Karpas-422 (cell line): ENCODE results near the gene CPED1. TPM values are rescaled to one million over a fixed set of nuclear protein-coding genes. Genes with fewer than 3 reads are reported as not detected.
"Not testable (repeated sequence)": the region's sequence is repeated elsewhere in the genome, so short reads cannot be mapped to it uniquely, and the experiment has no call there.

ENCODE experiments used
- DNase-seq: peaks from one replicate; pipeline ENCODE4 v3.0.0-alpha.2; 2015
- H2AFZ ChIP-seq: fragments of 200-600 bp; sonication (generic); 2 replicates; pipeline ENCODE4 v1.6.1; 2014; ENCODE audit warnings: antibody characterized with exemption, low read length, mixed read lengths
- H3K27ac ChIP-seq: fragments of 200-600 bp; sonication (generic); 2 replicates; pipeline ENCODE4 v1.5.1; 2014; ENCODE audit warnings: mild to moderate bottlenecking, low read length, moderate library complexity
- H3K27me3 ChIP-seq: fragments of 200-600 bp; sonication (generic); 2 replicates; pipeline ENCODE4 v1.6.1; 2014; ENCODE audit warnings: low read length, mixed read lengths
- H3K36me3 ChIP-seq: fragments of 200-600 bp; sonication (generic); 2 replicates; pipeline ENCODE4 v1.6.1; 2014; ENCODE audit warnings: low read length, mixed read lengths; ENCODE audit not compliant: insufficient read depth
- H3K4me1 ChIP-seq: fragments of 200-600 bp; sonication (generic); 2 replicates; pipeline ENCODE4 v1.6.1; 2014; ENCODE audit warnings: mild to moderate bottlenecking, low read length, mixed read lengths
- H3K4me2 ChIP-seq: fragments of 200-600 bp; sonication (generic); 2 replicates; pipeline ENCODE4 v1.6.1; 2014; ENCODE audit warnings: low read length, low read depth, mild to moderate bottlenecking; ENCODE audit not compliant: poor library complexity, severe bottlenecking
- H3K4me3 ChIP-seq: fragments of 200-600 bp; sonication (generic); 2 replicates; pipeline ENCODE4 v1.5.1; 2014; ENCODE audit warnings: mild to moderate bottlenecking, antibody characterized with exemption, low read length, mixed read lengths
- H3K79me2 ChIP-seq: fragments of 200-600 bp; sonication (generic); 2 replicates; pipeline ENCODE4 v1.6.1; 2014; ENCODE audit warnings: mild to moderate bottlenecking, low read length, mixed read lengths
- H3K9ac ChIP-seq: fragments of 200-600 bp; sonication (generic); 2 replicates; pipeline ENCODE4 v1.6.0; 2014; ENCODE audit warnings: low read length
- H3K9me2 ChIP-seq: fragments of 200-600 bp; sonication (generic), shearing (Covaris generic); replicated peaks from 2 replicates; pipeline ENCODE4 v1.6.0; 2014; ENCODE audit warnings: mild to moderate bottlenecking, low read length, moderate library complexity; ENCODE audit not compliant: insufficient read depth
- H3K9me3 ChIP-seq: fragments of 300-700, 200-600 bp; sonication (generic); 2 replicates; pipeline ENCODE4 v1.6.1; 2014; ENCODE audit warnings: low read length, mixed read lengths
- H4K20me1 ChIP-seq: fragments of 200-600 bp; sonication (generic); 2 replicates; pipeline ENCODE4 v1.6.1; 2014; ENCODE audit warnings: mild to moderate bottlenecking, antibody characterized with exemption, low read length, low read depth; ENCODE audit not compliant: insufficient read depth
- total RNA-seq: library from RNA; depleted of rRNA; stranded (reverse); fragments of >200 nt; shearing (Covaris generic); gene quantifications from 2 replicates; pipeline ENCODE4 v1.2.3, GENCODE V29; 2014; ENCODE audit warnings: low replicate concordance

CPED1 gene
- total RNA-seq, 1 experiment from 2014 or later = 0.04 TPM

DNA sequence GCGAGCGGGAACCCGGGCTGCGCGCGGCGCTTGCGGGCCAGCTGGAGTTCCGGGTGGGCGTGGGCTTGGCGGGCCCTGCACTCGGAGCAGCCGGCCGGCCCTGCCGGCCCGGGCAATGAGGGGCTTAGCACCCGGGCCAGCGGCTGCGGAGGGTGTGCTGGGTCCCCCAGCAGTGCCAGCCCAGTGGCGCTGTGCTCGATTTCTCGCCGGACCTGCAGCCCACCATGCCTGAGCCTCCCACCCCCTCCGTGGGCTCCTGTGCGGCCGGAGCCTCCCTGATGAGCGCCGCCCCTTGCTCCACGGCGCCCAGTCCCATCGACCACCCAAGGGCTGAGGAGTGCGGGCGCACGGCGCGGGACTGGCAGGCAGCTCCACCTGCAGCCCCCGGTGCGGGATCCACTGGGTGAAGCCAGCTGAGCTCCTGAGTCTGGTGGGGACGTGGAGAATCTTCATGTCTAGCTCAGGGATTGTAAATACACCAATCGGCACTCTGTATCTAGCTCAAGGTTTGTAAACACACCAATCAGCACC lies 71.5 kb downstream of the CPED1 start:
- H3K4me1 ChIP-seq, DNase-seq, H3K9me3 ChIP-seq, H3K27ac ChIP-seq, H3K27me3 ChIP-seq, H3K9me2 ChIP-seq, H3K4me3 ChIP-seq, H4K20me1 ChIP-seq, H3K36me3 ChIP-seq, H3K79me2 ChIP-seq, H2AFZ ChIP-seq, H3K4me2 ChIP-seq, H3K9ac ChIP-seq: not testable (repeated sequence)

GRCh38 chr7:121061677-121062582 lies 73.4 kb downstream of the CPED1 start:
- no peak overlapping the region for H3K9ac ChIP-seq
- DNase-seq = no peak
- no peaks in the 10 kb centered on the region for H3K4me1 ChIP-seq
- no peaks in the 10 kb centered on the region for H3K36me3 ChIP-seq
- H3K27ac ChIP-seq = no peak overlapping the region
- no peaks in the 10 kb centered on the region for H3K79me2 ChIP-seq
- H3K9me2 ChIP-seq = no peaks in the 10 kb centered on the region
- H3K4me2 ChIP-seq = no peak overlapping the region
- no peaks in the 10 kb centered on the region for H3K27me3 ChIP-seq
- H4K20me1 ChIP-seq = no peaks in the 10 kb centered on the region
- no peak overlapping the region for H3K4me3 ChIP-seq
- H2AFZ ChIP-seq = peak overlapping the region; percentile 50; the same call in 1 of the 2 replicates
- H3K9me3 ChIP-seq = no peaks in the 10 kb centered on the region

GRCh38 chr7:121062671-121063279 lies 74.3 kb downstream of the CPED1 start:
- no peak overlapping the region for H3K27ac ChIP-seq
- H3K79me2 ChIP-seq = no peaks in the 10 kb centered on the region
- no peaks in the 10 kb centered on the region for H3K36me3 ChIP-seq
- no peaks in the 10 kb centered on the region for H3K27me3 ChIP-seq
- H3K9me2 ChIP-seq = no peaks in the 10 kb centered on the region
- H2AFZ ChIP-seq = peak overlapping the region; percentile 50; the same call in 1 of the 2 replicates
- DNase-seq = no peak
- no peaks in the 10 kb centered on the region for H3K4me1 ChIP-seq
- no peak overlapping the region for H3K4me2 ChIP-seq
- H3K9ac ChIP-seq = no peak overlapping the region
- H3K9me3 ChIP-seq = no peaks in the 10 kb centered on the region
- no peak overlapping the region for H3K4me3 ChIP-seq
- no peaks in the 10 kb centered on the region for H4K20me1 ChIP-seq

GRCh38 chr7:121067717-121068116 lies 79.2 kb downstream of the CPED1 start:
- not testable (repeated sequence) for H4K20me1 ChIP-seq, H3K27ac ChIP-seq, H3K4me3 ChIP-seq, H3K79me2 ChIP-seq, DNase-seq, H3K9ac ChIP-seq, H3K9me2 ChIP-seq, H3K9me3 ChIP-seq, H2AFZ ChIP-seq, H3K4me1 ChIP-seq, H3K36me3 ChIP-seq, H3K4me2 ChIP-seq, H3K27me3 ChIP-seq

DNA sequence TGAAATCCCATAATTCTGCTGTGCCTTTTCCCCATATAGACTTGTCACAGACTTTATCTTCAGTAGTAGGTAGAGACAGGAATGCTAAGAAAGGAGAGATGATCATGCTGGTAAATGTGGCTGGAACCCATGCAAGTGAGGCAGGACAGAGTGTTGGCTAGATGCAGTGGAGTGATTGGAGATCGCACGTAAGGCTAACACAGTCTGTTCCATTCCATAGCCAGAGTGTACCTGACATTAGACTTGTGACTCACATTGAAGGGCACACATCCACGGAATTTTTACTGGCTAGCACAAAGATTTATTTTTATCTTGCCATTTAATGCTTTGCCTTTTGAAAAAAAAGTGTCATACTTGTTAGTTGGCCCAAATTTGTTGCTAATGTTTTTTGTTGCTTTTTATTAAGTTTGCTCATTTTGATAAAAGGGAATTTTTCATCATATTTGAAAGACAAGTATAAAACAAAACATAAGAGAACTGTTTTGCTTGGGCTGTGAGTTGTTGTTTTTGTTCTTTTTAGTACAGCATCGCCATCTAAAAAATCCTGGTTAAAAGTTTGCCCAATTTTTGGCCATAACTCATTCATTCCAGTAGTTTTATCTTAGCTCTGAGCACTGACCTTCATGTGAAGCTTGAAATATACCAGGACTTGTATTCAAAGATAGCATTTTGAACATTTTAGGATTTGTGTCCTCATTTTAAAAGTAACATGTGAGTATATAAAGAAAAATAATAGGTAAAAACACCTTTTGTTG lies 81.0 kb downstream of the CPED1 start:
- no peak overlapping the region for H3K27ac ChIP-seq
- H3K9me2 ChIP-seq = no peaks in the 10 kb centered on the region
- H3K4me1 ChIP-seq = no peaks in the 10 kb centered on the region
- no peaks in the 10 kb centered on the region for H3K27me3 ChIP-seq
- H3K4me2 ChIP-seq = no peak overlapping the region
- no peaks in the 10 kb centered on the region for H4K20me1 ChIP-seq
- DNase-seq = no peak
- H3K9ac ChIP-seq = no peak overlapping the region
- H3K36me3 ChIP-seq = no peaks in the 10 kb centered on the region
- H3K9me3 ChIP-seq = no peaks in the 10 kb centered on the region
- H2AFZ ChIP-seq = no peak overlapping the region
- no peaks in the 10 kb centered on the region for H3K79me2 ChIP-seq
- H3K4me3 ChIP-seq = no peak overlapping the region

DNA sequence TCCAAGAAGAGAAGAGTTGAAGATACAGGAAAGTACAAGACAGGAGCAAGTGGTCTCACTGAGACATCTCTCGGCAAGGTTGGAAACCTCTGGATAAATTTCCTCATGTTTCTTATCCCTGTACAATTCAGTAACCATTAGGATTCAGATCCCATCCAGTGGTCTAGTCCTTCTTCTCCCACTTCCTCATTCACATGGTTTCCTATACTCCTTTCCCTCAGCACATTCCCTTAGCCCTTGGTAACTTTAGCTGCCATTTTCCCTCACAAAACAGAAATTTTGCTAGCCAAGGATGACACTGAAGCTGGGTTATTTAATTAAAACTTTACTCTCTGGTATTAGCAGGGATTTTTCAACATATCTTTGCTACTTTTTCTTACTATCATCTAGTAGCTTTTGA lies 82.6 kb downstream of the CPED1 start:
- no peak for DNase-seq
- Histone ChIP-seq H3K4me1 (no peaks in the 10 kb centered on the region), H2AFZ (no peak overlapping the region), H3K4me2 (no peak overlapping the region), H3K9ac (no peak overlapping the region), H3K27me3 (no peaks in the 10 kb centered on the region), H3K79me2 (no peaks in the 10 kb centered on the region), H4K20me1 (no peaks in the 10 kb centered on the region), H3K9me3 (no peaks in the 10 kb centered on the region), H3K27ac (no peak overlapping the region), H3K4me3 (no peak overlapping the region), H3K9me2 (no peaks in the 10 kb centered on the region), H3K36me3 (no peaks in the 10 kb centered on the region)

DNA sequence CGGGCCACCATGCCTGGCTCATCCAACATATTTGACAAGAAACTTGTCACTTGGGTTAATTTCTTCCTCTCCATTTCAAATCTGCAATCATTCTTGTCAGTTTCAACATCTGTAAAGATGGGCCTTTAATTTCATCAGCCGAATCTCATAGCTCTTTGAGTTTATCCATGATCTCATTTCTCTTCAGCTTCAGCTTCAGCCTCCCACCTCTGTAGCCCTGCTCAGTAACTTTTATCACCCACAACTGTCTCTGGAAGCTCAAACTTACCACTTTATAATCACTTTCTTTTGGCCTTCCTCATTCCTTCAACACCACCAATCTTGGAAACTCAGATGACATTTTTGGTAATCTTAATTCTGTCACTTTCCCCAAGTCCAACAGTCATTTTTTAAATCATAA lies 83.2 kb downstream of the CPED1 start:
- no peak overlapping the region for H2AFZ ChIP-seq
- H3K4me3 ChIP-seq = no peak overlapping the region
- no peaks in the 10 kb centered on the region for H4K20me1 ChIP-seq
- DNase-seq = no peak
- H3K9me2 ChIP-seq = no peaks in the 10 kb centered on the region
- no peaks in the 10 kb centered on the region for H3K27me3 ChIP-seq
- no peak overlapping the region for H3K27ac ChIP-seq
- no peaks in the 10 kb centered on the region for H3K4me1 ChIP-seq
- no peaks in the 10 kb centered on the region for H3K9me3 ChIP-seq
- H3K36me3 ChIP-seq = no peaks in the 10 kb centered on the region
- H3K79me2 ChIP-seq = no peaks in the 10 kb centered on the region
- H3K4me2 ChIP-seq = no peak overlapping the region
- H3K9ac ChIP-seq = no peak overlapping the region

DNA sequence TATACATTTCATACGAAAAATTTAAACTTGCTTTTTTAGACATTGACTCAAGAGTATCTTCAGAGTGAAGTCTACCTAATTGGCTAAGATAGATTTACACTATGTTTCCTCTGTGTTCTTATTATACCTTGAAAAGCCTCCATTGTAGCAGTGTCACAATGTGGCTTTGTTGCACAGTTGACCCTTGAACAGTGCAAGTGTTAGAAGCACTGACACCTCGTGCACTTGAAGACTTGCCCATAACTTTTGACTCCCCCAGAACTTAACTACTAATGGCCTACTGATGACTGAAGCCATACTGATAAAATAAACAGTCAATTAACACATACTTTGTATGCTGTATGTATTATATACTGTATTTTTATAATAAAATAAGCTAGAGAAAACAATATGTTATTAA lies 84.3 kb downstream of the CPED1 start:
- H4K20me1 ChIP-seq = no peaks in the 10 kb centered on the region
- no peaks in the 10 kb centered on the region for H3K9me3 ChIP-seq
- no peaks in the 10 kb centered on the region for H3K36me3 ChIP-seq
- H3K27ac ChIP-seq = no peak overlapping the region
- H3K4me3 ChIP-seq = no peak overlapping the region
- H3K9me2 ChIP-seq = no peaks in the 10 kb centered on the region
- H3K4me1 ChIP-seq = no peaks in the 10 kb centered on the region
- no peaks in the 10 kb centered on the region for H3K79me2 ChIP-seq
- DNase-seq = no peak
- H3K27me3 ChIP-seq = no peaks in the 10 kb centered on the region
- no peak overlapping the region for H2AFZ ChIP-seq
- H3K4me2 ChIP-seq = no peak overlapping the region
- no peak overlapping the region for H3K9ac ChIP-seq
